Left kidney (tissue), 2 donors: ENCODE results near the gene WASF2. TPM values are rescaled to one million over a fixed set of nuclear protein-coding genes. Genes with fewer than 3 reads are reported as not detected.
"Not testable (repeated sequence)": the region's sequence is repeated elsewhere in the genome, so short reads cannot be mapped to it uniquely, and the experiment has no call there.

ENCODE experiments used
- DNase-seq: peaks from one replicate; pipeline ENCODE4 v3.0.0-alpha.2; 2013
- polyA plus RNA-seq: library from polyadenylated mRNA; unstranded; fragments of 120-200 nt; gene quantifications from one replicate; pipeline ENCODE4 v1.2.1, GENCODE V29; 2013; ENCODE audit not compliant: insufficient read length

The WASF2 gene
- polyA plus RNA-seq, 1 donor: 150 TPM

GRCh38 chr1:27398405-27399149, 91.4 kb downstream of the WASF2 start:
- DNase-seq: no peak

GRCh38 chr1:27397749-27398148, 92.2 kb downstream of the WASF2 start:
- DNase-seq: no peak

- DNase-seq: no peak
Observed at GRCh38 chr1:27397110-27397509, 92.9 kb downstream of the WASF2 start.

- no peak for DNase-seq
Observed at GRCh38 chr1:27395441-27396195, 94.3 kb downstream of the WASF2 start.

- DNase-seq: no peak
Observed at GRCh38 chr1:27394925-27395324, 95.0 kb downstream of the WASF2 start.

- DNase-seq: no peak
Observed at GRCh38 chr1:27394282-27394658, 95.7 kb downstream of the WASF2 start.

GRCh38 chr1:27393641-27394281, 96.2 kb downstream of the WASF2 start:
- no peak for DNase-seq

GRCh38 chr1:27392778-27393635, 97.0 kb downstream of the WASF2 start:
- no peak for DNase-seq

- peak; percentile 85 for DNase-seq
Observed at GRCh38 chr1:27392096-27392777, 97.7 kb downstream of the WASF2 start, which contains the start of gene GPR3. GPR3 (plus strand) TSS chr1:27392622; CDS start chr1:27393799, 1,177 bp downstream.

GRCh38 chr1:27391511-27392095, 98.4 kb downstream of the WASF2 start:
- no peak for DNase-seq

GRCh38 chr1:27388337-27389005, 101.5 kb downstream of the WASF2 start:
- DNase-seq: no peak

- DNase-seq: not testable (repeated sequence)
Observed at GRCh38 chr1:27384797-27385196, 105.2 kb downstream of the WASF2 start.

GRCh38 chr1:27383661-27384060, 106.3 kb downstream of the WASF2 start:
- no peak for DNase-seq

GRCh38 chr1:27383039-27383605, 106.8 kb downstream of the WASF2 start, which contains the start of gene CD164L2:
CD164L2 (minus strand) TSS chr1:27383333; CDS start chr1:27383239, 94 bp downstream.
- no peak for DNase-seq

GRCh38 chr1:27381969-27382762, 107.8 kb downstream of the WASF2 start:
- no peak for DNase-seq

GRCh38 chr1:27380766-27381733, 108.9 kb downstream of the WASF2 start:
- DNase-seq: no peak

- DNase-seq: no peak
Observed at GRCh38 chr1:27380224-27380623, 109.7 kb downstream of the WASF2 start.
